ENCODE results near the gene CRMP1.

- TF ChIP-seq YY1 (IDR thresholded peaks at IDR 0.05; ENCODE audit: insufficient read depth, insufficient read length), result no peak
- TF ChIP-seq ZNF274 (IDR thresholded peaks at IDR 0.05; ENCODE audit: low read depth, low read length), result no peak
- TF ChIP-seq SUZ12 (IDR thresholded peaks at IDR 0.05; ENCODE audit: extremely low read depth, insufficient read depth, insufficient read length), result no peak
Observed at GRCh38 chr4:5924461-5925125, 31.7 kb upstream of the CRMP1 start.

All from NT2/D1 (cell line).